Activated CD4-positive, CD25-positive, alpha-beta regulatory T cell treated with anti-CD3 and anti-CD28 coated beads, Interleukin-2, amount 50 U/mL, for 16 hours (primary cell): ENCODE data around the gene HGS.

Experiments
- DNase-seq: peaks from one replicate; pipeline ENCODE4 v3.0.0-alpha.2; 2020; ENCODE audit warnings: low read depth, low spot score

The HGS gene

GRCh38 chr17:81741049-81741593 lies 57.3 kb downstream of the HGS start:
- DNase-seq, result no peak

GRCh38 chr17:81741594-81742452 lies 58.0 kb downstream of the HGS start:
- DNase-seq, result no peak
